Mesenchymal stem cell (in vitro differentiated cells and primary cell): ENCODE results near the gene GRIFIN.
A peak's percentile ranks its signal among the peaks of the same experiment; 100 is the strongest.

Source experiments
- DNase-seq: peaks from one replicate; pipeline ENCODE4 v3.0.0-alpha.2; 2013
- H2AFZ ChIP-seq: one replicate; pipeline ENCODE4 v1.6.1; 2013; ENCODE audit warnings: low read depth, mild to moderate bottlenecking, control low read depth, inconsistent platforms, low read length, moderate library complexity
- H2AK5ac ChIP-seq: 2 replicates; pipeline ENCODE4 v1.6.1; 2013; ENCODE audit warnings: low read length, moderate library complexity, mild to moderate bottlenecking, inconsistent platforms; ENCODE audit not compliant: severe bottlenecking
- H2BK120ac ChIP-seq: one replicate; pipeline ENCODE4 v1.6.1; 2013; ENCODE audit warnings: low read depth, mild to moderate bottlenecking, inconsistent platforms, low read length, moderate library complexity
- H2BK12ac ChIP-seq, 2 experiments: one replicate each; pipeline ENCODE4 v1.6.1; 2013; ENCODE audit warnings: inconsistent platforms in 2 of 2, low read length in 2 of 2, mild to moderate bottlenecking in 2 of 2, moderate library complexity in 2 of 2, control low read depth in 1 of 2
- H2BK15ac ChIP-seq: one replicate; pipeline ENCODE4 v1.6.1; 2013; ENCODE audit warnings: mild to moderate bottlenecking, low read depth, inconsistent platforms; ENCODE audit not compliant: poor library complexity, severe bottlenecking
- H2BK5ac ChIP-seq: 2 replicates; pipeline ENCODE4 v1.6.1; 2013; ENCODE audit warnings: low read depth, mild to moderate bottlenecking, low read length, control low read depth, inconsistent platforms; ENCODE audit not compliant: poor library complexity, severe bottlenecking
- H3K14ac ChIP-seq, 2 experiments: one replicate each; pipeline ENCODE4 v1.6.1; 2013; ENCODE audit warnings: inconsistent platforms in 2 of 2, low read length in 2 of 2, control low read depth in 1 of 2, mild to moderate bottlenecking in 1 of 2, moderate library complexity in 1 of 2
- H3K18ac ChIP-seq, 2 experiments: one replicate each; pipeline ENCODE4 v1.6.1; 2013; ENCODE audit warnings: inconsistent platforms in 2 of 2, low read length in 2 of 2, control low read depth in 1 of 2, low read depth in 1 of 2, mild to moderate bottlenecking in 1 of 2
- H3K23ac ChIP-seq, 2 experiments: one replicate each; pipeline ENCODE4 v1.6.1; 2013; ENCODE audit warnings: inconsistent platforms in 2 of 2, low read length in 2 of 2, mild to moderate bottlenecking in 2 of 2, moderate library complexity in 2 of 2, control low read depth in 1 of 2
- H3K27ac ChIP-seq: 2 replicates; pipeline ENCODE4 v1.5.1; 2013; ENCODE audit warnings: mild to moderate bottlenecking, moderate library complexity, low read length, control low read depth, inconsistent platforms; ENCODE audit not compliant: poor library complexity, severe bottlenecking
- H3K27me3 ChIP-seq, 2 experiments: 2 replicates each; pipeline versions ENCODE4 v1.6.1 to v1.7.0; 2013; ENCODE audit warnings: low read length in 2 of 2, mild to moderate bottlenecking in 2 of 2, moderate library complexity in 2 of 2, control low read depth in 1 of 2, inconsistent platforms in 1 of 2; ENCODE audit not compliant: control insufficient read depth in 1 of 2, insufficient read depth in 1 of 2
- H3K36me3 ChIP-seq, 2 experiments: 2 replicates each; pipeline versions ENCODE4 v1.6.1 to v1.7.0; 2013; ENCODE audit warnings: low read length in 2 of 2, control low read depth in 1 of 2, inconsistent platforms in 1 of 2, low read depth in 1 of 2, mild to moderate bottlenecking in 1 of 2; ENCODE audit not compliant: insufficient read depth in 2 of 2, control insufficient read depth in 1 of 2
- H3K4ac ChIP-seq, 2 experiments: one replicate each; pipeline ENCODE4 v1.6.1; 2013; ENCODE audit warnings: inconsistent platforms in 2 of 2, low read length in 2 of 2, mild to moderate bottlenecking in 2 of 2, moderate library complexity in 2 of 2, control low read depth in 1 of 2, low read depth in 1 of 2
- H3K4me1 ChIP-seq: 2 replicates; pipeline ENCODE4 v1.6.1; 2013; ENCODE audit warnings: low read depth, low read length, control low read depth; ENCODE audit not compliant: control insufficient read depth, insufficient read depth
- H3K4me2 ChIP-seq: 2 replicates; pipeline ENCODE4 v1.6.1; 2013; ENCODE audit warnings: low read length, mild to moderate bottlenecking, inconsistent platforms; ENCODE audit not compliant: poor library complexity, severe bottlenecking
- H3K4me3 ChIP-seq, 2 experiments: 2 replicates each; pipeline versions ENCODE4 v1.5.1 to v1.7.0; 2013; ENCODE audit warnings: low read length in 2 of 2, mild to moderate bottlenecking in 2 of 2, control low read depth in 1 of 2, low read depth in 1 of 2; ENCODE audit not compliant: insufficient read depth in 1 of 2
- H3K79me1 ChIP-seq: replicated peaks from 2 replicates; pipeline ENCODE4 v1.6.1; 2013; ENCODE audit warnings: mild to moderate bottlenecking, control low read depth, low read length, inconsistent platforms; ENCODE audit not compliant: poor library complexity, severe bottlenecking
- H3K9ac ChIP-seq: 2 replicates; pipeline ENCODE4 v1.7.0; 2013; ENCODE audit warnings: mild to moderate bottlenecking, low read length, moderate library complexity
- H3K9me3 ChIP-seq: 2 replicates; pipeline ENCODE4 v1.7.0; 2013; ENCODE audit warnings: mild to moderate bottlenecking, low read length; ENCODE audit not compliant: control insufficient read depth
- H4K8ac ChIP-seq: one replicate; pipeline ENCODE4 v1.6.1; 2013; ENCODE audit warnings: inconsistent platforms, mild to moderate bottlenecking, low read length, moderate library complexity
- H4K91ac ChIP-seq: one replicate; pipeline ENCODE4 v1.6.1; 2013; ENCODE audit warnings: mild to moderate bottlenecking, low read length, inconsistent platforms
- WGBS: methylation state at CpG from one replicate; pipeline ENCODE4 v1.1.7; 2013; ENCODE audit warnings: mixed read lengths; 5-methylcytosine and 5-hydroxymethylcytosine counted together

The GRIFIN gene

GRCh38 chr7:2501947-2502646 is 25.9 kb upstream of the GRIFIN start:
- no peak overlapping the region for H3K23ac ChIP-seq
- no peak overlapping the region for H3K4ac ChIP-seq
- no peaks in the 10 kb centered on the region for H3K79me1 ChIP-seq
- H2AFZ ChIP-seq = no peak overlapping the region
- H2AK5ac ChIP-seq = no peak overlapping the region
- H3K18ac ChIP-seq = no peak overlapping the region
- 95% methylated on average over 9 of the region's 9 CpGs for WGBS
- no peak overlapping the region for H3K14ac ChIP-seq
- no peak overlapping the region for H4K91ac ChIP-seq
- no peak overlapping the region for H2BK12ac ChIP-seq
- H2BK15ac ChIP-seq = no peak overlapping the region
- no peaks in the 10 kb centered on the region for H3K9me3 ChIP-seq
- no peaks in the 10 kb centered on the region for H3K36me3 ChIP-seq
- no peak overlapping the region for H3K4me3 ChIP-seq
- H2BK5ac ChIP-seq = no peak overlapping the region
- DNase-seq = no peak
- H3K27me3 ChIP-seq = peaks cover 0 to 44% of the 10 kb centered on the region in 2 experiments
- no peak overlapping the region for H4K8ac ChIP-seq
- H2BK120ac ChIP-seq = no peak overlapping the region
- H3K9ac ChIP-seq = no peak overlapping the region
- H3K4me2 ChIP-seq = no peak overlapping the region
- peaks cover 34% of the 10 kb centered on the region for H3K4me1 ChIP-seq
- no peak overlapping the region for H3K27ac ChIP-seq

GRCh38 chr7:2500701-2501100 is 24.5 kb upstream of the GRIFIN start:
- H4K91ac ChIP-seq = no peak overlapping the region
- H3K18ac ChIP-seq = no peak overlapping the region
- no peak overlapping the region for H2AK5ac ChIP-seq
- H2BK5ac ChIP-seq = no peak overlapping the region
- H4K8ac ChIP-seq = no peak overlapping the region
- no peak overlapping the region for H3K23ac ChIP-seq
- H3K9me3 ChIP-seq = no peaks in the 10 kb centered on the region
- no peak overlapping the region for H2BK12ac ChIP-seq
- H2BK15ac ChIP-seq = no peak overlapping the region
- H3K14ac ChIP-seq = no peak overlapping the region
- 89% methylated on average over 12 of the region's 12 CpGs for WGBS
- H2AFZ ChIP-seq = no peak overlapping the region
- H3K4ac ChIP-seq = no peak overlapping the region
- H2BK120ac ChIP-seq = no peak overlapping the region
- DNase-seq = no peak
- no peak overlapping the region for H3K9ac ChIP-seq
- no peak overlapping the region for H3K27ac ChIP-seq
- H3K4me3 ChIP-seq = no peak overlapping the region
- H3K4me1 ChIP-seq = peaks cover 34% of the 10 kb centered on the region
- no peaks in the 10 kb centered on the region for H3K36me3 ChIP-seq
- peaks cover 0 to 52% of the 10 kb centered on the region in 2 experiments for H3K27me3 ChIP-seq
- no peaks in the 10 kb centered on the region for H3K79me1 ChIP-seq
- no peak overlapping the region for H3K4me2 ChIP-seq

- H2AK5ac ChIP-seq = no peak overlapping the region
- peaks cover 29% of the 10 kb centered on the region for H3K4me1 ChIP-seq
- no peak overlapping the region for H3K4me2 ChIP-seq
- WGBS = 85% methylated on average over 24 of the region's 27 CpGs
- H3K9me3 ChIP-seq = no peaks in the 10 kb centered on the region
- H3K18ac ChIP-seq = no peak overlapping the region
- DNase-seq = no peak
- no peak overlapping the region for H3K4me3 ChIP-seq
- no peak overlapping the region for H2BK12ac ChIP-seq
- no peak overlapping the region for H3K9ac ChIP-seq
- no peaks in the 10 kb centered on the region for H3K79me1 ChIP-seq
- no peak overlapping the region for H3K14ac ChIP-seq
- H3K36me3 ChIP-seq = no peaks in the 10 kb centered on the region
- peaks cover 0 to 50% of the 10 kb centered on the region in 2 experiments for H3K27me3 ChIP-seq
- no peak overlapping the region for H3K27ac ChIP-seq
- no peak overlapping the region for H4K91ac ChIP-seq
- peak overlapping the region; percentile 3 for H2BK15ac ChIP-seq
- H2AFZ ChIP-seq = no peak overlapping the region
- H2BK5ac ChIP-seq = no peak overlapping the region
- no peak overlapping the region for H4K8ac ChIP-seq
- no peak overlapping the region for H3K4ac ChIP-seq
- no peak overlapping the region for H3K23ac ChIP-seq
- H2BK120ac ChIP-seq = no peak overlapping the region
These were observed 23.7 kb upstream of the GRIFIN start for GRCh38 chr7:2499719-2500430.

GRCh38 chr7:2499181-2499580 is 23.0 kb upstream of the GRIFIN start:
- H3K36me3 ChIP-seq = no peaks in the 10 kb centered on the region
- H3K27me3 ChIP-seq = peaks cover 0 to 46% of the 10 kb centered on the region in 2 experiments
- peak overlapping the region in 1 of 2 experiments; percentile 18 for H3K4ac ChIP-seq
- no peak overlapping the region for H3K14ac ChIP-seq
- H4K8ac ChIP-seq = no peak overlapping the region
- H3K27ac ChIP-seq = no peak overlapping the region
- no peak overlapping the region for H3K4me2 ChIP-seq
- H2BK5ac ChIP-seq = no peak overlapping the region
- H3K23ac ChIP-seq = no peak overlapping the region
- H3K18ac ChIP-seq = no peak overlapping the region
- no peak overlapping the region for H2BK15ac ChIP-seq
- H3K79me1 ChIP-seq = no peaks in the 10 kb centered on the region
- H3K4me1 ChIP-seq = peaks cover 23% of the 10 kb centered on the region
- H3K9ac ChIP-seq = no peak overlapping the region
- no peak overlapping the region for H4K91ac ChIP-seq
- no peaks in the 10 kb centered on the region for H3K9me3 ChIP-seq
- H2AK5ac ChIP-seq = no peak overlapping the region
- 87% methylated on average over 6 of the region's 7 CpGs for WGBS
- no peak overlapping the region for H2AFZ ChIP-seq
- DNase-seq = no peak
- no peak overlapping the region for H2BK120ac ChIP-seq
- no peak overlapping the region for H3K4me3 ChIP-seq
- no peak overlapping the region for H2BK12ac ChIP-seq
